ENCODE data around the gene PTTG1.
"Not testable (repeated sequence)": the region's sequence is repeated elsewhere in the genome, so short reads cannot be mapped to it uniquely, and the experiment has no call there.

The PTTG1 gene

DNA sequence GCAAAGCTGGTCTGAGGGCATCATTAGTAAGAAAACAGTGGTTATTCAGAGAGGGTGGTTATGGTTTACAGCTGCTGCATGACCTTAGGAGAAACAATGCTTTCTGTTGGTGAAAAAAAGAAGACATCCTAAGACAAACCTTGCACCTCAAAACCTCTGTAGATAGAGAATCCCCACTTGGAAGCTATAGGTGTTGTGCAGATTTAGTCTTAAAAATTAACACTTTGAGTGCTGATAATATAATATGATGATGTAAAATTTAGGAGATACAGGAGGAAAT is 1.4 kb upstream of the PTTG1 start:
- in situ Hi-C loops (cut with HindIII; ENCODE audit: low sequenced_read_pairs) = no loop called here

DNA sequence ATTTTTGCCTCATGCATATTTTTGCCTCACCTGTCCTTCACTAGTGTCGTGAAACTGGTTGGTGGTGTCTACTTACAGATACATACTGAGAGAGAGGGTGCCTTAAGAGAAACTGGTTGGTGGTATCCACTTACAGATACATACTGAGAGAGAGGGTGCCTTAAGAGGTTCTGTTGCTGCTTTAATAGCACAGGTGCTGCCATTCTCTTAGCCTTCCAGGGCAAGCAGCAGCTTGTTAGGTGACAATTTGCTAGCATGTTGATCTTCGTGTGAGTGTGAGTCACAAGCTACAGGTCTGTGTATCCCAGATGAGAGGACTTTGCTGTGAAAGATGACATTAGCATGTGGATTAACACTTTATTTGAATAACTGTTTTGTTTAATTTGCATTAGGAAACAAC is 1.4 kb downstream of the PTTG1 start:
- in situ Hi-C loops (cut with HindIII; ENCODE audit: low sequenced_read_pairs) = no loop called here

DNA sequence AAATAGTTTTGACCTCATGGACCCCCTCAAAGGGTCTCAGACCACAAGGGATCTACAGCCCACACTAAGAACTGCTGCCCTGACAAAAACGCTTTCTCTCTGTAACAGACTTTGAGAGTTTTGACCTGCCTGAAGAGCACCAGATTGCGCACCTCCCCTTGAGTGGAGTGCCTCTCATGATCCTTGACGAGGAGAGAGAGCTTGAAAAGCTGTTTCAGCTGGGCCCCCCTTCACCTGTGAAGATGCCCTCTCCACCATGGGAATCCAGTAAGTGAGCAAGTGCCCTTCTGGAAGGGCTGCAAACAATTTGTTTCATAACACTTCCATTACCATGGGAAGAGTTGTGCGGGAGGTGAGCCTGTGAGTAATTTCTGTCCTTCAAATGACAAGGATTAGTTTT is 6.0 kb downstream of the PTTG1 start:
- in situ Hi-C loops (cut with HindIII; ENCODE audit: low sequenced_read_pairs) = no loop called here

DNA sequence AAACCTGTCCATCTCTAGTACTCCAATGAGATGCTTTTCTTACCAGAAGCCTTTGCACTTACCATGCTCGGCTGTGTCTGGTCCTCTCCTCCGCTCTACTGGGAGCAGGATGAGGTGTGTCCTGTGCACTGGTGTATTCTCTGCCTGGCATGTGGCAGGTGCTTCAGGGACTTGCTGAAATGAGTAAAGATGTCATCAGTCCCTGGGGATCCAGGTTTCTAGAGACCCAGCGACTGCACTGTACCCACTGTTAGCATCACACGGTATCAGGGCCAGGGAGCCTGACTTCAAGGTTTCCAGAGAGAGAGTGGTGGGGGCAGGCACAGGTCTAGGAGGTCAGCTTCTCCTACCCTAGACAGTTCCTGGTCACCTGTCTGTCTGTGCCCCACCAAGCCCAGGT is 10.5 kb downstream of the PTTG1 start:
- in situ Hi-C loops (cut with HindIII; ENCODE audit: low sequenced_read_pairs) = no loop called here

DNA sequence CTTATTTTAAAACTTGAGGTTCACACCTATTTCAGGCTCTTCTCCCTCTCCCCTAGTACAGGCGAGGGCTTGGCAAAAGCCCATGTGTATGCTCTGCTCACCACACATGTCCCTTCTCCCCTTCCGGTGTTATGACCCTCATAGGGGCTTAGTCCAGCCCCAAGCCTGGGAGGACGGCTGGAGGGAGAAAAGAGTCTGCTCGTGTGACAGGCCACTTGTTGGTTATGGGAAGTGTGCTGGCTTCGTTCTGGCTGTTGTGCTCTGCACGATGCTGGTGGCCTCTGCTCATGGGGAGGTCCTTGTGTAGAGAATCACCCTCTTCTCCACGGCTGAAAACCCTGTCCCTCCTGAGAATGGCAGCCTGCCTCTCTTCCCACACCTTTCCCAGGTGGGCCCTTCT is 11.1 kb downstream of the PTTG1 start:
- in situ Hi-C loops (cut with HindIII; ENCODE audit: low sequenced_read_pairs) = no loop called here

DNA sequence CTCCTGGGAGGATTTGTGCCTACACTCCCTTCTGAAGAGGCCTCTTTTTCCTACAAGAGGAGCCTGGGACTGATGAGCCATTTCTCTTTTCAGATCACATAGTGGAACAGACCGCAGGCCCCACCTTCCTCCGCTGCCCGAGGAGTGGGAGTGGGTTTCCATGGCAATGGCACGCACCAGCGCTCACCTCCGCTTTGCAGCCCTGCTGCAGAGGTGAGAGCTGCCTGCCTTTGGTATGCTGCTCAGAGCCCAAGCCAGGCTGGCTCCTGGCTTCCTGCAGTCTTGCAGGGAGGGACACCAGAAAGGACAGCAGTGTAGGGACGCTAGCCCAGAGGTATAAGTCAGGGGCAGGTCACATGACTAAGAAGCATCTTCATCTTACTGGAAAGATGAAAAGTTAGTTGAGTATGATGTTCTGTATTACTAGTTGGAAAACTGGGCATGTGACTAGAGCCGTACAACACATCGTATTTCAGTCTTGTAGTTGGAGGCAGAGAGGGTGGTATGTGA is 12.4 kb downstream of the PTTG1 start:
- in situ Hi-C loops (cut with HindIII; ENCODE audit: low sequenced_read_pairs) = no loop called here

DNA sequence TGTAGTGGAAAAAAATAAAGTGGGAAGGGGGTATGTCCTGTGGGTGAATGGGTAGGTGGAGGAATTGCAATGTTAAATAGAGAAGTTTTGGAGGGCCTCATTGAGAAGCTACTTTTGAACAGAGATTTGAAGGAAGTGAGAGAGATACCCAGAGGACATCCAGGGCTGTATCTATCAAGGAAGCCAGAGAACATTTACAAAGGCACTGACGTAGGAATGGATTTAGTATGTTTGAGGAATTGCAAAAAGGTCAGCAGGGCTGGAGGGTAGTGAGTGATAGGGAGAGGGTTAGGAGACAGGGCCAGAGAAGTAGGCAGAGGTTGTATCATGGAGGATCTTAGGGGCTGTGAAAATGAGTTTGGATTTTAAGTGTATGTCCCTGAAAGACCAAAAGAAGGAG is 13.9 kb downstream of the PTTG1 start:
- in situ Hi-C loops (cut with HindIII; ENCODE audit: low sequenced_read_pairs) = no loop called here

DNA sequence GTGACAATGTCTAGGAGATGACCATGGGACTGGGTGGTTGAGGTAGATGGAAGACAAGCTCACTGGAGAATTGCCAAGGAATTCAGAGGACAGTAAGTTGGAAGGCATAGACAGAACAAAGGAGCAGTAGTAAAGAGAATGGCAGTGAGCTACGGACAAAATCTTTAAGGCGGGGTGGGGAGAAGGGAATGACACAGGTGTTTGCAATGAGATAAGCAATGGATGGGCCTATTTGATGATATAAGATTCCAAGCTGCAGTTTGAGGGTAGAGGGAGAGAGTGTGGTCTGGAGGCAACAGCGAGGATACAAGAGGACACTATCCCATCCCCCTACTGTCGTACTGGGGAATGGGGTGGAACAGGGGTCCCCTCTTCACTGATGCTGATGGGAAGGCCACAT is 14.4 kb downstream of the PTTG1 start:
- in situ Hi-C loops (cut with HindIII; ENCODE audit: low sequenced_read_pairs) = no loop called here

DNA sequence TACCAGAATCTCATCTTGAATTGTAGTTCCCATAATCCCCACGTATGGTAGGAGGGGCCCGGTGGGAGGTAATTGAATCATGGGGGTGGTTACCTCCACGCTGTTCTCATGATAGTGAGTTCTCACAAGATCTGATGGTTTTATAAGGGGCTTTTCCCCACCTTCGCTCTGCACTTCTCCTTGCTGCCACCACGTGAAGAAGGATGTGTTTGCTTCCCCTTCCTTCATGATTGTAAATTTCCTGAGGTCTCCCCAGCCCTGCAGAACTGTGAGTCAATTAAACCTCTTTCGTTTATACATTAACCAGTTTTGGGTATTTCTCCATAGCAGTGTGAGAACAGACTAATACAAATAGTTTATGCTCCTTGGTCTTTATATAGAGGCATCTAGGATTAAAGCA is 15.0 kb downstream of the PTTG1 start:
- in situ Hi-C loops (cut with HindIII; ENCODE audit: low sequenced_read_pairs) = not testable (repeated sequence)

DNA sequence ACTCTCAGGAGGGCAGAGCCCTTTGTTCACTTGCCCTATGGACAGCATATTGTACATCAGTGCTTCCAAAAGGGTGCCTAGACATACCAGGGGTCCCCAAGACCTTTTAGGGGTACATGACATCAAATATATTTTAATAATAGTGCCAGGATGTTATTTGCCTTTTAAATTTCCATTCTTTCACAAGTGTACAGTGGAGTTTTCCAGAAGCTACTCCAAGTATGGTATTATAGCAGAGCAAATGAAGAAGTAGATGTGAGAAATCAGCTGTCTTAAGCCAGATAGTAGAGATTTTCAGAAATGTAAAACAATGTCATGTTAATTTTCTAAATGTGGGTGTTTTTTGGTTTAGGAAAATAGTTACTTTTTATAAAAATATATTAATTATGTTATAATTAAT is 15.6 kb downstream of the PTTG1 start:
- in situ Hi-C loops (cut with HindIII; ENCODE audit: low sequenced_read_pairs) = no loop called here

DNA sequence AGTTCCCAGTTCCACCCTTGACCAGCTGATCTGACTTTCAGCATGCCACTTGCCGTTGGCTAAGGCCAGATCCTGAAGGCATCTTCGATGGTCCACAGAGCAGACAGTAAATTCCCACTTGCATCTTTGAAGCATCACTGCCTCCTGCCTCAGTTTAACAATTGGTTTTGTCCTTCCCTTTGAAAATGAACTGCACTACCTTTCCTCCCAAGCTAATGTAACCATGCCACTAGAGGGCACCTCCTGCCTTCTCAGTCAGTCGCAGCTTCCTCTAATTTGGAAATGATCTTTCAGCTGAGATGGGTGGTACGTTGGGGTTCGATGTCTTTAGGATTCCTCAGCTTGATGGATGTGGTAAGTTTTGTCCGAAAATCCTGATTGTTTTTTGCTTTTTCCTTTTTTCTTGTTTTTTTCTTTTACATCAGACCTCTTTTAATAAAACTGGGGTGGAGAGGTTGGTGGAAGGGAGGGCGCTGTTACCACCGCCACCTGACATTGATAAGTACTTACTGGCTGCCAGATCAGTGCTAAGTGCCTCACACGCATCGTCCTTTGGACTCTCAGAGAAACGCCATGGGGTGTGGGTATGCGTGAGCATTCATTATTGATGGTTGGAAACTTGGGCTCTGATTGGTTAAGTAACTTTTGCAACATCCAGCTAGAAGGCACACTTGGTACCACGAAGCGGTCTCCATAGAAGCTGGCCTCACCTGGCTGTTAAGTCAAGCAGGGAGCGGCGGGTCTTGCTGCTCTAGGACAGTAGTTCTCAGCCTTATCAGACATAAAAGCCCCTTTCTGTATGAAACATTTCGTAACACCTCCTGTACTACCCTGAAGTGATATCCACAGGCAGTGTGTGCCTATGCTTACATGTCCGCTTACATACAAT is 16.9 kb downstream of the PTTG1 start:
- in situ Hi-C loops (cut with HindIII; ENCODE audit: low sequenced_read_pairs) = no loop called here

DNA sequence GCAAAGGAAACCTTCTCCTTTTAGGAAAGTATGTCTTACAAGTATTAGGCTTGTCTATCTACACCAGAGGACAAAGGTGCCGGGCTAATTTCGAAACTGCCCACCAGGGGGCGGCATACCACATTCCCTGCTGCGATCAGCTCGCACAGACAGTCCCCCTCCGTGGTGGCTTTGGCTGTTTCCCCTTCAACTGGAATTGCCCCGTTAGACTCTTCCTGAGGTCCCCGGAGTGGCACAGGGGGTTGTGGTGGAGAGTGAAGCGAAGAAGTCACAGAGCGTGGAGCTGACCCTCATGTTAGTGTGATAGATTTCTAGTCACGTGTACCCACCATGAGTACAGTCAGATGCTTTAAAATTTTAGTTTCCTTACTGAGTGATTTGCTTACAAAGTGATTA is 17.5 kb downstream of the PTTG1 start:
- in situ Hi-C loops (cut with HindIII; ENCODE audit: low sequenced_read_pairs) = no loop called here

DNA sequence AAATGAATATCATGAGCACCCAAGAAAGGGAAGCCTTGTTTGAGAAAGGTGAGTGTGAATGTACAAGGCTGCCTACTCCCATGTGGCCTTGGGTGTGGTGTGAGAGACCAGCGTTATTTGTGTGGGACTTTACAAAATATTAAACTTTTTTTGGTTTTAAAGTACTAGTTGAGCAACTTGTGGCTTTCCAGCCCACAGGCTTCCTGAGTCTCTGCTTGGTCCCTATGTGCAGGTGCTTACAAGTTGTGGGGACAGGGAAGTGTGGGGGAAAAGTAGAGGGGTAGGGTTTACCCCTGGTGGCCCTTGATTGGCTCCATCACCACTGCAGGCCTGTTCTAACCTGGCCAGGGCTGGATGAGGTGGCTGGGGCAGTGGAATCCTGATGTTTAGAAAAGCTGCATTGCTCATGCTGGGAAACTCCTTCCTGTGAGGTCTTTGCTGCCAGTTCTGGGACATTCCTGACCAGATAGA is 19.7 kb downstream of the PTTG1 start:
- in situ Hi-C loops (cut with HindIII; ENCODE audit: low sequenced_read_pairs) = no loop called here

DNA sequence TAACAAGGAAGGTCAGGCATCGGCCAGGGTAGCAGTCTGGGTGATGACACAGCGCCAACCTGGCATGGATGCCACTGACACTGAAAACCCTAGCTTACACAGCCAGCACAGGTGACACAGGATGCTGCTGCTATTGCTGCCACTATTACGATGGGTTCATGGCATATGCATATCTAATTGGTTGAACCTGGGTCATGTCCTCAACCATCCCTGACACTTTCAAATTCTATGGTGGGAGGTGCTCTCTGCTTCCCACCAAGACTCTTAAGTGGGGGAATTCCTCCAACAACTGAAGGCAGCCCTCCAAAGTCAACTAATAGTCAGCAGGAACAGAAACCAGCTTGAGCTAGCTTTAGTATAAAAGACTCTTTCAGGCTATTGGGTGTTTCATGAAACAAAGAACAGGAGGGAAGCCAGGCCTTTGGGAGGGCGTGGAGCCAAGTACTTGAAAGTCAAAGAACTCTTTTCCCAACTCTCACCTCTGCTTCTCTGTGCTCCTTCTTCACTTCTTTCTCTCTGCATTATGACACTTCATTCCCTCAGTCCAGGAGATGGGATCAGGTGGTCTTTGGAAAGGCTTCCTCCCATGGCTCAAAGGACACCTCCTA is 21.3 kb downstream of the PTTG1 start:
- in situ Hi-C loops (cut with HindIII; ENCODE audit: low sequenced_read_pairs) = no loop called here

DNA sequence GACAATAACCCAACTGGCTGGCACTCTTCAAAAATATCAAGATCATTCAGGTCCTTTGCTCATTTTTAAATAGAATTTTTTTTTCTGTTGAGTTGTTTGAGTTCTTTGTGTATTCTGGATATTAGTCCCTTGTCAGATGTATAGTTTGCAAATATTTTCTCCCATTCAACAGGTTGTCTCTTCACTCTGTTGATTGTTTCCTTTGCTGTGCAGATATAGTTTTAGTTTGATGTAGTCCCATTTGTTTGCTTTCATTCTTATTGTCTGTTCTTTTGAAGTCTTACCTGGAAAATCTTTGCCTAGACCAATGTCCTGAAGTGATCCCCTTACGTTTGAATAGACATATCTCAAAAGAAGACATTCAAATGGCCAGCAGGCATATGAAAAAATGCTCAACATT is 22.8 kb downstream of the PTTG1 start:
- in situ Hi-C loops (cut with HindIII; ENCODE audit: low sequenced_read_pairs) = no loop called here

DNA sequence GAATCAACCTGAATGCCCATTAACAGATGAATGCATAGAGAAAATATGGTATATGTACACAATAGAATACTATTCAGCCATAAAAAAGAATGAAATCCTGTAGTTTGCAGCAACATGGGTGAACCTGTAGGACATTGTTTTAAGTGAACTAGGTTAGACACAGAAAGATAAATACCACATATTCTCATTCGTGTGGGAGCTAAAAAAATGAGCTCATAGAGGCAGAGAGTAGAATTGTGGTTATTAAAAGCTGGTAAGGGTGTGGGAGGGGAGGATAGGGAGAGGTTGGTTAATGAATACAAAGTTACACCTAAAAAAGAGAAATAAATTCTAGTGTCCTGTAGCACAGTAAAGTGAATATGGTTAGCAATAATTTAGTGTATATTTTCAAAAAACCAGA is 23.5 kb downstream of the PTTG1 start:
- in situ Hi-C loops (cut with HindIII; ENCODE audit: low sequenced_read_pairs) = no loop called here

DNA sequence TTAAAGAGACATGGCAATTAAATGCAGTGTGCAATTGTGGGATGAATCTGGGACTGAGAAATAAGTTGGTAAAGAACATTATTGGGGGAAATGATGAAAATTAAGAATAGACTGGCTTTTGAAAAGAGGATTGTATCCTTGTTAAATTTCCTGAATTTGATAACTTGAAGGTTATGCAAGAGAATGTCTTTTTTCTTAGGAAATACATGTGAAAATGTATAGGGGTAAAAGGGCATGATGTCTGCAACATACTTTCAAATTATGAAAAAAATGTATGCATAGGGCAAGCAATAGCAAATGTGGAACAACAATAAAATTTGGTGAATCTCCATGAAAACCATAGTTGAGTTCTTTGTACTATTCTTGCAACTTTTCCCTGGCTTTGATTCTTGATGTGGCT is 24.1 kb downstream of the PTTG1 start:
- in situ Hi-C loops (cut with HindIII; ENCODE audit: low sequenced_read_pairs) = no loop called here

DNA sequence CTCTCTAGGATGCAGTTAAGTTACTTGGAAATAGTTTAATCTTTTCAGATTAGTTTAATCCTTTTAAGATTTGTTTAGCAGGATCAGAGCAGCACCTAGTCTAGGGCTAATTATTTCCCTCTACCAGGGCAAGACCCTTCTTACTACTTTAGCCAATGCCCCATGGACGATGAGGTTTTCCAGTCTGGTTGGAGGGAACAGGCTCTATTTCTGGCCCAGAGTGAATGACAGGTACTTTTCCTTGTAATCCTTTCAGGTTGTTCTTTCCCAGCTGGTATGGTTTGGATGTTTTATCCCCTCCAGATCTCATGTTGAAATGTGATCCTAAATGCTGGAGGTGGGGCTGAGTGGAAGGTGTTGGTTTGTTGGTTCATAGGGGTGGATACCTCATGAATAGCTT is 27.2 kb downstream of the PTTG1 start:
- in situ Hi-C loops (cut with HindIII; ENCODE audit: low sequenced_read_pairs) = no loop called here

DNA sequence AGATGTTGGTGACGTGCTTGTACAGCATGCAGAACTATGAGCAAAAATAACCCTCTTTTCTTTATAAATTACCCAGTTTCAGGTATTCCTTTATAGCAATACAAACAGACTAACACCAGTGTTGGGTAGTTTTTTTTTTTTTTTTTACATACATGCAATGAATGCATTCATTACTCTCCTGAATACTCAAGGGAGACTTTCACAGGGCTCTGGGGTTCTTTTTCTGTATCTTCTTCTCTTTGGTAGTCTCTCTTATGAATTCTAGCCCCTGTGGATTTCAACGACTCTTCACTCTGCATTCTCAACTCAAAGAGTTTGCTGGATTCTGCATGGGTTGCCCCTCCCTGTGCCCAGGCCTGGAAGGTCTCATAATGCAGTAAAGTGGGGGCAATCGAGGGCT is 27.8 kb downstream of the PTTG1 start:
- in situ Hi-C loops (cut with HindIII; ENCODE audit: low sequenced_read_pairs) = no loop called here

DNA sequence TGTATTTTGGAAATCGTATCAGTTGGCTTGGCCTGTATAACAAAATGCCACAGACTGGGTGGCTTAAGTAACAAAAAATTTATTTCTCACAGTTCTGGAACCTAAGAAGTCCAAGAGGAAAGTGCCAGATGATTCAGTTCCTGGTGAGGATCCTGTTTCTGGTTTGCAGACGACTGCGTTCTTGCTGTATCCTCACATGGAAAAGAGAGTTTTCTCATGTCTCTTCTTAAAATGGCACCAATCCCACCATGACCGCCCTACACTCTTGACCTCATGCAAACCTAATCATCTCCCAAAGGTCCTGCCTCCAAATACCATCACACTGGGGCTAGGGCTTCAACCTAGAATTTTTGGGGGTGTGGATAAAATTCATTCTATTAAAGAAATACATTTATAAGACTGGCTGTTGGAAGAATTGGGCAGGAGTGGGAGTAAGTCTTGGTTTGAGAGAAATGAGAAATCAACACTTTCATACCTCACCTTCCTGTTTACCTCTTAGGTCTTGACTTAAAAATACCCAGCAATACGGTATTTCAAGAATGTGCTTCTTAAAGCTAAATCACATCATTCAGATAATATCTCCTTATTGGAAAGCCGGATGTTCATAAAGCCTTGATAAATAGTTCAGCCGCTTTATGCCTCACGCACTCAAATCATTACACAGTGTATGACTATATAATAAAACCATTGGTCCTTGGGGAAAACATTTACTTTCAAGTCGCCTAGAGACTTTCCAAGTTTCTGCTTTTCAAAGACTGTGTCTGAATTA is 28.7 kb downstream of the PTTG1 start:
- in situ Hi-C loops (cut with HindIII; ENCODE audit: low sequenced_read_pairs) = no loop called here

DNA sequence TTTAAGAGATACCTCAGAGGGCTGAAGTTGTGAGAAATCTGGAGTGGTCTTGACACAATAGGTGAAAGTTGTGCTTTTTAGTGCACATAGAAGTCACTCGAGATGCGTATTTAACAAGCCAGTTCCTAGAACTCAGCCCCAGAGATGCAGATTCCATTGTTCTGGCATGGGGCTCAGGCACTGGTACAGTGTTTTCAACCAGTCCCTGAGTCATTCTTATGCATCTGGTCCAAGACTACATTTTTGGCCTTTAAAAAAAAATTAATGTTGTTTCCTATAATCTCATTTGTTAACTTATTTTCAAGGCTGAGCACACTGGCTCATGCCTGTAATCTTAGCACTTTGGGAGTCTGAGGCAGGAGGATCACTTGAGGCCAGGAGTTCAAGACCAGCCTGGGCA is 29.6 kb downstream of the PTTG1 start:
- in situ Hi-C loops (cut with HindIII; ENCODE audit: low sequenced_read_pairs) = no loop called here

DNA sequence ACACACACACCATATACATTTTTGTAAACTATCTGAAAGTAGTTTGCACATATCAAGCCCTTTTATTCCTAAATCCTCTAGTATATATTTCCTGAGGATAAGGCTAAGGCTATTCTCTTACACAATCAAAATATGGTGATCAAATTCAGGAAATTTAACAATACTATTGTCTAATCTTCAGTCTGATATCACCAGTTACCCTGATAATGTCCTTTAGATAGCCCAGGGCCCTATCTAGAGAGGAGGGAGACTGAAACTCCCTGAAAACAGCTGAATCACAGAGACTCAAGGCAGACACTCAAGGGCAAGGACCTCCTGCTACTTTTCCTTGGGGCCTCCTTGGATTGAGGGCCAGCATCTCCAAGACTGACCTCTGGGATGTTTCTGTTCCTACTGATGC is 30.4 kb downstream of the PTTG1 start:
- in situ Hi-C loops (cut with HindIII; ENCODE audit: low sequenced_read_pairs) = no loop called here
